RWPE2 (cell line): Measurements from ENCODE around the gene CYB5R2.

Experiments
- ATAC-seq: fragments of 200-7000 bp; cut with Tn5 transposase; 3 replicates; pipeline ENCODE4 v1.9.1; 2021; ENCODE audit warnings: low read depth
- DNase-seq: peaks from one replicate; pipeline ENCODE4 v3.0.0-alpha.2; 2020; ENCODE audit warnings: low spot score
- H3K27ac ChIP-seq: fragments of 450-650 bp; 2 replicates; pipeline ENCODE4 v1.5.1; 2017; ENCODE audit warnings: mild to moderate bottlenecking; ENCODE audit not compliant: poor library complexity, severe bottlenecking
- H3K27me3 ChIP-seq: fragments of 250-450 bp; sonication (Bioruptor Pico); 2 replicates; pipeline ENCODE4 v1.5.1; 2021; ENCODE audit warnings: mild to moderate bottlenecking, moderate library complexity; ENCODE audit not compliant: insufficient read depth, poor library complexity, severe bottlenecking
- H3K36me3 ChIP-seq: fragments of 250-450 bp; sonication (Bioruptor Pico); 2 replicates; pipeline ENCODE4 v1.5.1; 2020; ENCODE audit warnings: low read depth, mild to moderate bottlenecking, moderate library complexity
- H3K4me1 ChIP-seq: fragments of 250-450 bp; sonication (Bioruptor Pico); 2 replicates; pipeline ENCODE4 v1.5.1; 2021; ENCODE audit warnings: mild to moderate bottlenecking, moderate library complexity; ENCODE audit not compliant: insufficient read depth, poor library complexity, severe bottlenecking
- H3K4me3 ChIP-seq: fragments of 250-450 bp; sonication (Bioruptor Pico); 2 replicates; pipeline ENCODE4 v1.5.1; 2021; ENCODE audit warnings: mild to moderate bottlenecking, moderate library complexity; ENCODE audit not compliant: severe bottlenecking
- H3K9me3 ChIP-seq: fragments of 250-450 bp; sonication (Bioruptor Pico); 2 replicates; pipeline ENCODE4 v1.5.1; 2021; ENCODE audit warnings: mild to moderate bottlenecking, moderate library complexity; ENCODE audit not compliant: severe bottlenecking
- CTCF ChIP-seq: fragments of 450-650 bp; IDR thresholded peaks from one replicate; pipeline ENCODE4 v1.5.1; 2017; ENCODE audit warnings: mild to moderate bottlenecking, moderate library complexity; ENCODE audit not compliant: poor library complexity, severe bottlenecking

The CYB5R2 gene

GRCh38 chr11:7628660-7629059 lies 44.6 kb downstream of the CYB5R2 start:
- Histone ChIP-seq H3K4me1 (no peaks in the 10 kb centered on the region), H3K9me3 (no peaks in the 10 kb centered on the region), H3K36me3 (no peaks in the 10 kb centered on the region), H3K27ac (no peak overlapping the region), H3K27me3 (no peaks in the 10 kb centered on the region), H3K4me3 (no peak overlapping the region)
- ATAC-seq, result no peak
- DNase-seq, result no peak
- TF ChIP-seq CTCF, result no peak

DNA sequence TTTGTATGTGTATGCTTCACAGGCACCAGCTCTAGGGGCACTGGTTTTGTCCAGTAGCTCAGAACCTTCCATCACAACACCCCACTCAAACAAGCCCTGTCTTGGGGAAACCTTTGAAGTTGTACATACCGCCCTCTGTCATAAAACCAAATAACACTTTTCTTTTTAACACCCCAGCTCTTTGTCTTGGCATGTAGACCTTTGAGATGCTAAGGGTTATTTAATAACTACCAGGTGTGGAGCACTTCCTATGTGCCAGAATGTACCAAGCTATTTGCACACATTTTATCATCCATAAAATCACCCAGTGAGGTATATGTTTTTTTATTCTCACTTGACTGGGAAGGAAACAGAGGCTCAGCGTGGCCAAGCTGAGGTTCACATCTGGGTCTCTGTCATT lies 50.6 kb downstream of the CYB5R2 start:
- H3K4me1 ChIP-seq, result no peaks in the 10 kb centered on the region
- no peak overlapping the region for H3K4me3 ChIP-seq
- ATAC-seq, result no peak
- H3K9me3 ChIP-seq, result no peaks in the 10 kb centered on the region
- no peaks in the 10 kb centered on the region for H3K36me3 ChIP-seq
- H3K27me3 ChIP-seq, result no peaks in the 10 kb centered on the region
- no peak for DNase-seq
- no peak overlapping the region for H3K27ac ChIP-seq
- no peak for TF ChIP-seq CTCF

- Histone ChIP-seq H3K27ac (no peak overlapping the region), H3K4me3 (no peak overlapping the region), H3K36me3 (no peaks in the 10 kb centered on the region), H3K9me3 (no peaks in the 10 kb centered on the region), H3K4me1 (no peaks in the 10 kb centered on the region), H3K27me3 (no peaks in the 10 kb centered on the region)
- no peak for DNase-seq
- TF ChIP-seq CTCF, result no peak
- no peak for ATAC-seq
Observed at GRCh38 chr11:7621554-7621953, 51.7 kb downstream of the CYB5R2 start.

DNA sequence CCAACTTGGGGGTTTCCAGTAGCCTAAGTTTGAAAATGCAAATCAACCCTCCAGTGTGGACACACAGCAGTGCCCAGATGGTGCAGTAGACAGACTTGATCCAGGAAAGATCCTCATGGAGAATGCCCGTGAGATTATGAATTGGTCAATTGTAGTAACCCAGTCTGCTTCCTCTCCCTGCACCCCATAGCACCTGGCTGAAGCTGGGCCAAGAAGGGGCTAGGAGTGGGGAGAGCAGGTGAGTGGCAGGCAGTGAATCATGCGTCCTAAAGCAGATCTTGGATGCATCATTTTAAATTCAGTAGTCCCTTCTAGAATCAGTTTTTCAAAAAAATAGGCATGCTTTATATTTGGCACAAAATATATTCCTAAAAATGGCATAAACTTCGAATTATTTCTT lies 52.2 kb downstream of the CYB5R2 start:
- H3K4me1 ChIP-seq, result no peaks in the 10 kb centered on the region
- H3K27ac ChIP-seq, result no peak overlapping the region
- no peak for ATAC-seq
- no peaks in the 10 kb centered on the region for H3K27me3 ChIP-seq
- no peaks in the 10 kb centered on the region for H3K36me3 ChIP-seq
- TF ChIP-seq CTCF, result no peak
- H3K4me3 ChIP-seq, result no peak overlapping the region
- H3K9me3 ChIP-seq, result no peaks in the 10 kb centered on the region
- no peak for DNase-seq

GRCh38 chr11:7619322-7619721 lies 54.0 kb downstream of the CYB5R2 start:
- no peak overlapping the region for H3K4me3 ChIP-seq
- H3K27ac ChIP-seq, result no peak overlapping the region
- H3K36me3 ChIP-seq, result no peaks in the 10 kb centered on the region
- no peaks in the 10 kb centered on the region for H3K27me3 ChIP-seq
- DNase-seq, result no peak
- TF ChIP-seq CTCF, result no peak
- no peaks in the 10 kb centered on the region for H3K9me3 ChIP-seq
- H3K4me1 ChIP-seq, result no peaks in the 10 kb centered on the region
- ATAC-seq, result no peak
